ENCODE data around the gene EPHB1. TPM values are rescaled to one million over a fixed set of nuclear protein-coding genes. Genes with fewer than 3 reads are reported as not detected.

EPHB1 gene
- total RNA-seq, 1 experiment from 2014 or later, result 2.8 TPM

- no peaks in the 10 kb centered on the region for H3K23me2 ChIP-seq (ENCODE audit: insufficient read length, low read depth, low read length, poor library complexity, severe bottlenecking)
- no peak overlapping the region for H2BK12ac ChIP-seq (ENCODE audit: insufficient read length, low read depth, low read length)
- no peaks in the 10 kb centered on the region for H3K79me2 ChIP-seq (ENCODE audit: insufficient read depth, low read length)
- Mint-ChIP-seq H3K27me3 (ENCODE audit: low read depth) (peaks cover 2% of the 10 kb centered on the region; the same call in 1 of the 2 replicates), H3K4me1 (peaks cover 63% of the 10 kb centered on the region in 2 experiments), H3K4me3 (no peak overlapping the region), H3K9me3 (no peaks in the 10 kb centered on the region), H3K36me3 (ENCODE audit: insufficient read depth in 1 of 3, low read depth in 3 of 3) (peaks cover 0 to 2% (median 0%) of the 10 kb centered on the region in 3 experiments; a peak in 1 of 7 replicates), H3K27ac (no peak overlapping the region)
- H3T11ph ChIP-seq (ENCODE audit: low read length), result no peak overlapping the region
- H3K18ac ChIP-seq (ENCODE audit: insufficient read length, low read depth, low read length), result no peak overlapping the region
- H2AFZ ChIP-seq (ENCODE audit: low read length), result no peak overlapping the region
- H4K91ac ChIP-seq (ENCODE audit: insufficient read length, low read depth, low read length), result no peak overlapping the region
- no peak overlapping the region for H3K23ac ChIP-seq (ENCODE audit: insufficient read length, low read depth, low read length)
- no peak for DNase-seq
- H4K5ac ChIP-seq (ENCODE audit: insufficient read length, low read depth, low read length), result no peak overlapping the region
- H3K4me1 ChIP-seq (ENCODE audit: insufficient read depth, low read length), result peaks cover 19% of the 10 kb centered on the region; the same call in 1 of the 2 replicates
- TF ChIP-seq CTCF (conservative IDR thresholded peaks at IDR 0.05), result no peak
- no peaks in the 10 kb centered on the region for H3K79me1 ChIP-seq (ENCODE audit: insufficient read depth, low read depth, low read length, poor library complexity, severe bottlenecking)
- no peak overlapping the region for H2AK5ac ChIP-seq (ENCODE audit: insufficient read length, low read length)
- H3K9me3 ChIP-seq (ENCODE audit: control insufficient read depth, low read depth, low read length), result no peaks in the 10 kb centered on the region
- no peak overlapping the region for H3K14ac ChIP-seq (ENCODE audit: insufficient read depth, low read length)
- H3K9ac ChIP-seq (ENCODE audit: extremely low read depth, insufficient read length, low read length), result no peak overlapping the region
- H3K27ac ChIP-seq (ENCODE audit: insufficient read length, low read depth, low read length), result no peak overlapping the region
- no peak overlapping the region for H2BK5ac ChIP-seq (ENCODE audit: insufficient read length, low read length)
- no peak overlapping the region for H2BK15ac ChIP-seq (ENCODE audit: low read depth, low read length)
- no peak overlapping the region for H2BK120ac ChIP-seq (ENCODE audit: low read depth, low read length, poor library complexity, severe bottlenecking)
- no peaks in the 10 kb centered on the region for H3K27me3 ChIP-seq (ENCODE audit: insufficient read depth, low read length)
- H3K56ac ChIP-seq (ENCODE audit: insufficient read length, low read depth, low read length), result no peak overlapping the region
- no peak overlapping the region for H3K4me2 ChIP-seq (ENCODE audit: insufficient read depth, insufficient read length, low read length)
- no CpG with 5 or more reads among the region's 6 CpGs for WGBS (ENCODE audit: extremely low coverage, insufficient read length, low lambda C conversion rate)
- no peaks in the 10 kb centered on the region for H4K20me1 ChIP-seq (ENCODE audit: control insufficient read depth, insufficient read depth, insufficient read length)
- no peak overlapping the region for H3K4ac ChIP-seq (ENCODE audit: low read depth, low read length)
- H2BK20ac ChIP-seq (ENCODE audit: low read depth, low read length, poor library complexity, severe bottlenecking), result no peak overlapping the region
- H4K8ac ChIP-seq (replicated peaks; ENCODE audit: insufficient read length, low read depth, low read length), result no peak overlapping the region
These were observed 420.5 kb downstream of the EPHB1 start for GRCh38 chr3:135215516-135215915.

All from H9 (cell line).